Epithelial cell of proximal tubule (primary cell): ENCODE results near the gene CAPN15. TPM values are rescaled to one million over a fixed set of nuclear protein-coding genes. Genes with fewer than 3 reads are reported as not detected.

Experiments
- DNase-seq: peaks from one replicate; pipeline ENCODE4 v3.0.0-alpha.2; 2011; ENCODE audit warnings: low read depth
- H3K4me3 ChIP-seq: 2 replicates; pipeline ENCODE4 v1.5.1; 2011; ENCODE audit warnings: low read depth, mild to moderate bottlenecking, low read length
- CTCF ChIP-seq: conservative IDR thresholded peaks from 2 replicates; pipeline ENCODE4 v1.5.1; 2012; ENCODE audit warnings: low read depth, mild to moderate bottlenecking, low read length
- total RNA-seq: library from RNA; depleted of rRNA; stranded (reverse); fragments of >200 nt; gene quantifications from 2 replicates; pipeline ENCODE4 v1.2.3, GENCODE V29; 2015

Gene CAPN15
- total RNA-seq, 1 donor from 2014 or later: 54.4 TPM

- no peak overlapping the region for H3K4me3 ChIP-seq
- DNase-seq: no peak
- TF ChIP-seq CTCF: no peak
Observed at GRCh38 chr16:522320-523096, 5.0 kb upstream of the CAPN15 start.

GRCh38 chr16:523097-523741 is 4.3 kb upstream of the CAPN15 start:
- TF ChIP-seq CTCF: no peak
- no peak overlapping the region for H3K4me3 ChIP-seq
- no peak for DNase-seq

- TF ChIP-seq CTCF: no peak
- H3K4me3 ChIP-seq: no peak overlapping the region
- no peak for DNase-seq
Observed at GRCh38 chr16:524274-525040, 3.1 kb upstream of the CAPN15 start.

GRCh38 chr16:525123-525519 is 2.4 kb upstream of the CAPN15 start:
- H3K4me3 ChIP-seq: no peak overlapping the region
- DNase-seq: no peak
- no peak for TF ChIP-seq CTCF

GRCh38 chr16:525520-526180 is 1.9 kb upstream of the CAPN15 start:
- TF ChIP-seq CTCF: no peak
- peak; percentile 91 for DNase-seq
- H3K4me3 ChIP-seq: peak overlapping the region; percentile 66

- H3K4me3 ChIP-seq: peak overlapping the region; percentile 66
- TF ChIP-seq CTCF: no peak
- DNase-seq: no peak
Observed at GRCh38 chr16:526181-527014, 1.1 kb upstream of the CAPN15 start.
